DOHH2 (cell line): ENCODE data around the gene TMEM30A.
A peak's percentile ranks its signal among the peaks of the same experiment; 100 is the strongest.

Experiments
- H3F3A ChIP-seq: fragments of 200-600 bp; sonication (generic), shearing (Covaris generic); 2 replicates; pipeline ENCODE4 v1.6.0; 2016; ENCODE audit warnings: antibody characterized with exemption, mild to moderate bottlenecking; ENCODE audit not compliant: control insufficient read depth, insufficient read depth
- H3K27ac ChIP-seq: fragments of 200-600 bp; sonication (generic); 2 replicates; pipeline ENCODE4 v1.5.1; 2014; ENCODE audit warnings: low read depth, mild to moderate bottlenecking, low read length, moderate library complexity
- H3K27me3 ChIP-seq: fragments of 200-600 bp; sonication (generic); 2 replicates; pipeline ENCODE4 v1.6.1; 2014; ENCODE audit warnings: mild to moderate bottlenecking, low read length, mixed read lengths; ENCODE audit not compliant: control insufficient read depth
- H3K36me3 ChIP-seq: fragments of 200-600 bp; sonication (generic); 2 replicates; pipeline ENCODE4 v1.6.1; 2014; ENCODE audit warnings: mild to moderate bottlenecking, low read length, moderate library complexity, mixed read lengths; ENCODE audit not compliant: control insufficient read depth
- H3K4me1 ChIP-seq: fragments of 200-600 bp; sonication (generic); 2 replicates; pipeline ENCODE4 v1.6.1; 2014; ENCODE audit warnings: mild to moderate bottlenecking, low read length, mixed read lengths; ENCODE audit not compliant: control insufficient read depth
- H3K4me2 ChIP-seq: fragments of 200-600 bp; sonication (generic); 2 replicates; pipeline ENCODE4 v1.6.0; 2014; ENCODE audit warnings: mild to moderate bottlenecking, low read length, moderate library complexity
- H3K4me3 ChIP-seq: fragments of 200-600 bp; sonication (generic); 2 replicates; pipeline ENCODE4 v1.5.1; 2014; ENCODE audit warnings: mild to moderate bottlenecking, low read length, mixed read lengths
- H3K79me2 ChIP-seq: fragments of 200-600 bp; sonication (generic); 2 replicates; pipeline ENCODE4 v1.6.1; 2014; ENCODE audit warnings: mild to moderate bottlenecking, low read length, mixed read lengths; ENCODE audit not compliant: control insufficient read depth
- H3K9me2 ChIP-seq: fragments of 200-600 bp; sonication (generic); replicated peaks from 2 replicates; pipeline ENCODE4 v1.6.1; 2014; ENCODE audit warnings: mild to moderate bottlenecking, low read length, mixed read lengths; ENCODE audit not compliant: control insufficient read depth
- H3K9me3 ChIP-seq: fragments of 200-600 bp; sonication (generic); 2 replicates; pipeline ENCODE4 v1.6.1; 2014; ENCODE audit warnings: antibody characterized with exemption, low read length, mixed read lengths; ENCODE audit not compliant: control insufficient read depth, insufficient read depth
- H4K20me1 ChIP-seq: fragments of 200-600 bp; sonication (generic); 2 replicates; pipeline ENCODE4 v1.6.0; 2014; ENCODE audit warnings: low read depth, mild to moderate bottlenecking, antibody characterized with exemption, low read length, moderate library complexity; ENCODE audit not compliant: control insufficient read depth, insufficient read depth
- EZH2phosphoT487 ChIP-seq: fragments of 200-600 bp; sonication (generic); IDR thresholded peaks from 2 replicates; pipeline ENCODE4 v1.6.1; 2017; ENCODE audit warnings: borderline replicate concordance, mild to moderate bottlenecking, antibody characterized with exemption, low read length, moderate library complexity, mixed read lengths
- TF ChIP-seq, protein P1 (sequence below): fragments of 200-600 bp; sonication (generic); IDR thresholded peaks from one replicate; pipeline ENCODE4 v1.5.1; 2014; ENCODE audit warnings: antibody characterized with exemption, mild to moderate bottlenecking, low read depth, low read length; ENCODE audit not compliant: poor library complexity, severe bottlenecking

Gene TMEM30A

GRCh38 chr6:75273009-75273408 is 11.6 kb downstream of the TMEM30A start:
- H3K4me1 ChIP-seq: peaks cover 39% of the 10 kb centered on the region
- no peak for TF ChIP-seq EZH2phosphoT487
- TF ChIP-seq, protein P1, sequence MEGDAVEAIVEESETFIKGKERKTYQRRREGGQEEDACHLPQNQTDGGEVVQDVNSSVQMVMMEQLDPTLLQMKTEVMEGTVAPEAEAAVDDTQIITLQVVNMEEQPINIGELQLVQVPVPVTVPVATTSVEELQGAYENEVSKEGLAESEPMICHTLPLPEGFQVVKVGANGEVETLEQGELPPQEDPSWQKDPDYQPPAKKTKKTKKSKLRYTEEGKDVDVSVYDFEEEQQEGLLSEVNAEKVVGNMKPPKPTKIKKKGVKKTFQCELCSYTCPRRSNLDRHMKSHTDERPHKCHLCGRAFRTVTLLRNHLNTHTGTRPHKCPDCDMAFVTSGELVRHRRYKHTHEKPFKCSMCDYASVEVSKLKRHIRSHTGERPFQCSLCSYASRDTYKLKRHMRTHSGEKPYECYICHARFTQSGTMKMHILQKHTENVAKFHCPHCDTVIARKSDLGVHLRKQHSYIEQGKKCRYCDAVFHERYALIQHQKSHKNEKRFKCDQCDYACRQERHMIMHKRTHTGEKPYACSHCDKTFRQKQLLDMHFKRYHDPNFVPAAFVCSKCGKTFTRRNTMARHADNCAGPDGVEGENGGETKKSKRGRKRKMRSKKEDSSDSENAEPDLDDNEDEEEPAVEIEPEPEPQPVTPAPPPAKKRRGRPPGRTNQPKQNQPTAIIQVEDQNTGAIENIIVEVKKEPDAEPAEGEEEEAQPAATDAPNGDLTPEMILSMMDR: no peak
- H3K9me3 ChIP-seq: no peaks in the 10 kb centered on the region
- H3K9me2 ChIP-seq: no peaks in the 10 kb centered on the region
- H3K79me2 ChIP-seq: peaks cover 89% of the 10 kb centered on the region
- H3K27me3 ChIP-seq: no peaks in the 10 kb centered on the region
- no peaks in the 10 kb centered on the region for H4K20me1 ChIP-seq
- H3F3A ChIP-seq: no peaks in the 10 kb centered on the region; the same call in 1 of the 2 replicates
- peak overlapping the region; percentile 25 for H3K27ac ChIP-seq
- peak overlapping the region; percentile 23 for H3K4me3 ChIP-seq
- peaks cover 37% of the 10 kb centered on the region for H3K36me3 ChIP-seq
- peak overlapping the region; percentile 18 for H3K4me2 ChIP-seq

GRCh38 chr6:75272145-75272840 is 12.3 kb downstream of the TMEM30A start:
- Histone ChIP-seq H3K27me3 (no peaks in the 10 kb centered on the region), H3F3A (peaks cover 5% of the 10 kb centered on the region), H4K20me1 (no peaks in the 10 kb centered on the region), H3K9me2 (no peaks in the 10 kb centered on the region), H3K4me1 (peaks cover 39% of the 10 kb centered on the region), H3K27ac (peak overlapping the region; percentile 25), H3K36me3 (peaks cover 37% of the 10 kb centered on the region), H3K79me2 (peaks cover 88% of the 10 kb centered on the region), H3K4me2 (peak overlapping the region; percentile 18; the same call in 1 of the 2 replicates), H3K9me3 (no peaks in the 10 kb centered on the region), H3K4me3 (peak overlapping the region; percentile 23)
- TF ChIP-seq EZH2phosphoT487: no peak
- TF ChIP-seq, protein P1: no peak

GRCh38 chr6:75268988-75269354 is 15.6 kb downstream of the TMEM30A start:
- Histone ChIP-seq H3K9me2 (no peaks in the 10 kb centered on the region), H3K27me3 (no peaks in the 10 kb centered on the region), H3K4me3 (no peak overlapping the region), H3K27ac (no peak overlapping the region), H3K79me2 (peaks cover 69% of the 10 kb centered on the region), H4K20me1 (no peaks in the 10 kb centered on the region), H3K4me2 (no peak overlapping the region), H3F3A (peaks cover 9% of the 10 kb centered on the region), H3K4me1 (peaks cover 21% of the 10 kb centered on the region), H3K36me3 (peaks cover 31% of the 10 kb centered on the region), H3K9me3 (no peaks in the 10 kb centered on the region)
- TF ChIP-seq, protein P1: no peak
- no peak for TF ChIP-seq EZH2phosphoT487
